ENCODE data around the gene ITPR2. TPM values are rescaled to one million over a fixed set of nuclear protein-coding genes. Genes with fewer than 3 reads are reported as not detected.
"Not testable (repeated sequence)": the region's sequence is repeated elsewhere in the genome, so short reads cannot be mapped to it uniquely, and the experiment has no call there.

The ITPR2 gene
- polyA plus RNA-seq, 1 donor, result 16.5 TPM

- no peak for DNase-seq
Measured at GRCh38 chr12:26631846-26632245, 201.1 kb downstream of the ITPR2 start.

GRCh38 chr12:26630546-26631027 lies 202.4 kb downstream of the ITPR2 start:
- DNase-seq, result no peak

GRCh38 chr12:26629864-26630263 lies 203.1 kb downstream of the ITPR2 start:
- DNase-seq, result no peak

- DNase-seq, result no peak
Measured at GRCh38 chr12:26628234-26628633, 204.8 kb downstream of the ITPR2 start.

- no peak for DNase-seq
Measured at GRCh38 chr12:26627335-26627734, 205.7 kb downstream of the ITPR2 start.

- no peak for DNase-seq
Measured at GRCh38 chr12:26623136-26623535, 209.9 kb downstream of the ITPR2 start.

- DNase-seq, result no peak
Measured at GRCh38 chr12:26622601-26623000, 210.4 kb downstream of the ITPR2 start.

GRCh38 chr12:26621932-26622331 lies 211.1 kb downstream of the ITPR2 start:
- DNase-seq, result no peak

GRCh38 chr12:26620907-26621306 lies 212.1 kb downstream of the ITPR2 start:
- DNase-seq, result no peak

- DNase-seq, result no peak
Measured at GRCh38 chr12:26617513-26617912, 215.5 kb downstream of the ITPR2 start.

- DNase-seq, result no peak
Measured at GRCh38 chr12:26614011-26614616, 218.9 kb downstream of the ITPR2 start.

- no peak for DNase-seq
Measured at GRCh38 chr12:26612203-26612602, 220.8 kb downstream of the ITPR2 start.

GRCh38 chr12:26611598-26611997 lies 221.4 kb downstream of the ITPR2 start:
- no peak for DNase-seq

- no peak for DNase-seq
Measured at GRCh38 chr12:26610774-26611173, 222.2 kb downstream of the ITPR2 start.

GRCh38 chr12:26609986-26610385 lies 223.0 kb downstream of the ITPR2 start:
- DNase-seq, result no peak

- no peak for DNase-seq
Measured at GRCh38 chr12:26608706-26609105, 224.3 kb downstream of the ITPR2 start.

GRCh38 chr12:26608273-26608672 lies 224.7 kb downstream of the ITPR2 start:
- DNase-seq, result no peak

- no peak for DNase-seq
Measured at GRCh38 chr12:26606911-26607310, 226.1 kb downstream of the ITPR2 start.

- not testable (repeated sequence) for DNase-seq
Measured at GRCh38 chr12:26604813-26605212, 228.2 kb downstream of the ITPR2 start.

GRCh38 chr12:26599096-26599695 lies 233.8 kb downstream of the ITPR2 start:
- no peak for DNase-seq

GRCh38 chr12:26595806-26596205 lies 237.2 kb downstream of the ITPR2 start:
- no peak for DNase-seq

GRCh38 chr12:26580619-26581018 lies 252.4 kb downstream of the ITPR2 start:
- DNase-seq, result no peak

- DNase-seq, result no peak
Measured at GRCh38 chr12:26576266-26576665, 256.7 kb downstream of the ITPR2 start.
